Measurements from ENCODE around the gene HTR3C.
A peak's percentile ranks its signal among the peaks of the same experiment; 100 is the strongest.
"Not testable (repeated sequence)": the region's sequence is repeated elsewhere in the genome, so short reads cannot be mapped to it uniquely, and the experiment has no call there.

The HTR3C gene

DNA sequence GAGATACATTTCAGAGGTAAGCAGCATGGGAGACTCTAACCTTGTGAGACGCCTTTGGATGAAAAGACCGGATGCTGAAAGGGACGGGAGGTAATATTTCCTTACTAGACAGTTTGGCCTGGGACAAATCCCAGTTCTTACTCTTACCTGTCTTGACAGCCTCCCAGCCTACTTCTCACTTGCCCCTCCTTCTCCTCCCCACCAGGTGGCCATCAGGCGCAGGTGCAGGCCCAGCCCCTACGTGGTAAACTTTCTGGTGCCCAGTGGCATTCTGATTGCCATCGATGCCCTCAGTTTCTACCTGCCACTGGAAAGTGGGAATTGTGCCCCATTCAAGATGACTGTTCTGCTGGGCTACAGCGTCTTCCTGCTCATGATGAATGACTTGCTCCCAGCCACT, 15.0 kb upstream of the HTR3C start:
- DNase-seq: no peak

DNA sequence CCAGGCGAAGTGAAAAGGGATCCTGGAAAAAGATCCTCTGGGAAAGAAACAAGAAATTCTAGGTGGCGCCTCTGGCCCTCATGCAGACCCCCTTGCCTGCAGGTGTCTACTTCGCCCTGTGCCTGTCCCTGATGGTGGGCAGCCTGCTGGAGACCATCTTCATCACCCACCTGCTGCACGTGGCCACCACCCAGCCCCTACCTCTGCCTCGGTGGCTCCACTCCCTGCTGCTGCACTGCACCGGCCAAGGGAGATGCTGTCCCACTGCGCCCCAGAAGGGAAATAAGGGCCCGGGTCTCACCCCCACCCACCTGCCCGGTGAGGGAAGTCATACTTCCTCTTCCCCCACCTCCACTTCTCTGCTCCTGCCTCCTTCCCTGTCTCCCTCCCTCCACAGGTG, 14.5 kb upstream of the HTR3C start:
- DNase-seq: not testable (repeated sequence)

DNA sequence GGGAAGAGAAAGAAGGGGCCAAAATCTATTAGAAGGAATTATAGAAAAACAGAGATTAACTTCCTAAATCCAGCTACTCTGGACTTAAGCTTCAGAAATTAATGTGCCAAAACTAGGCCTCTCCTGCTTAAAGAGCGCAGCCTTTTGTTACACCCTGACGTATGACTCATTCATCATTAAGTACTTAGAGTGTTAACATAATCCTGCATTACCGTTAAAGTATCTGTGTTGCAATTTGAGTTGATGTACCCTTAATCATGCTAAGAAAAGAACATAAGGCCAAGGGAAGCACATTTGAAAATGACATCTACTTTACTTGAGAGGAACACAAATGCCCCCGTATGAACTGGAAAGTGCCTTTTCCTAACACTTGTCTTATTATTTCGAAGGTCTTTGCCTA, 13.4 kb upstream of the HTR3C start:
- DNase-seq: no peak

DNA sequence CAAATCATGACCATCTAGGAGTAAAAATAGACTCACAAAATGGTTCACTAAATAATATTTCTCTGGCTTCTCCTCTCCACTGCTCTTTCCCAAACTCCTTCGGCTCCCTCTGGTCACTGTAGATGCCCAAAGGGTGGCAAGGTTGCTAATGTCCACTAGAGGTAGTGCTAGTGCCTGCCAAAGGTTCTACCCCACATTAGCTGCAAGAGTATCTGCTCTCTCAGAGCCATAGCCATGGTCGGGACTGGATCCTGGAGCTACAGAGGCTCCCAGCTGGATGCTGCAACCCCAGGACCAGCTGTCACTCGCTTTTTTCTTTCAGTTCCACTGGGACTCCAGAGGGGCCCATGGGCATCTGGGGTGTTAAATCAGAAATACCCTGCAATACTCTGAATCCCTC, 12.8 kb upstream of the HTR3C start:
- peak; percentile 71 for DNase-seq

DNA sequence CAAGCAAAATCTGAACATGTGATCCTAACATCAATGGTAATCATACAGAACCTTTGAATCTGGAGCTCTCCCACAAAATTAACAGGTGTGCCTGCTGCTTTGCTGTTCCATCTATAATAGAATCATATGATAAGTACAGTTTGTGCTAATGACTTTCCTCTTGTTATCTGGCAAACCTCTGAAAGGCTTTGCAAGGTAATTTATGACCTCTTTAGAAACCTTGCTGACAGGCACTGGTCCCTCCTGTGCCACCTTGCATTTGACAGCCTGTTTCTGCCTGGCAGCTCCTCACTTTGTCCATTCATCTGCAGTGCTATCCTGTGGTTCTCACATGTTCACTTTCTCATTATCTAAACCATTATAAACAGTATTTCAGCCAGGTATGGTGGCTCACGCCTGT, 10.2 kb upstream of the HTR3C start:
- no peak for DNase-seq

DNA sequence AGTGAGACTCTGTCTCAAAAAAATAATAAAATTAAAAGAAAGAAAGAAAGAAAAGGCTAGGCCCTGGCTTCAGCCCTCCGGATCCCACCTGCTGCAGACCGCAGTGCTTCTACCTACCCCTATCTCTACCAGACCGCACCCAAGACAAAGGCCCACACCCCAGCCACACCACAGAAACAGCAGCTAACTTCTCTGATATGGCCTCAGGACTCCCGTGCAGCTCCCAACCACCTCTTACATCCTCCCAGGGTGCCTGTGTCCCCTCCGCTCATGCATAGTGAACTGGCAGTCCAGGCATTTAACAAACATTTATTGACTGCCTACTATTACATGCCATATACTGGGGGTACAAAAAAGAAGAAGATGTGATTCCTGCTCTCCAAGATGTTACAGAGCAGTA, 6.9 kb upstream of the HTR3C start:
- no peak for DNase-seq

DNA sequence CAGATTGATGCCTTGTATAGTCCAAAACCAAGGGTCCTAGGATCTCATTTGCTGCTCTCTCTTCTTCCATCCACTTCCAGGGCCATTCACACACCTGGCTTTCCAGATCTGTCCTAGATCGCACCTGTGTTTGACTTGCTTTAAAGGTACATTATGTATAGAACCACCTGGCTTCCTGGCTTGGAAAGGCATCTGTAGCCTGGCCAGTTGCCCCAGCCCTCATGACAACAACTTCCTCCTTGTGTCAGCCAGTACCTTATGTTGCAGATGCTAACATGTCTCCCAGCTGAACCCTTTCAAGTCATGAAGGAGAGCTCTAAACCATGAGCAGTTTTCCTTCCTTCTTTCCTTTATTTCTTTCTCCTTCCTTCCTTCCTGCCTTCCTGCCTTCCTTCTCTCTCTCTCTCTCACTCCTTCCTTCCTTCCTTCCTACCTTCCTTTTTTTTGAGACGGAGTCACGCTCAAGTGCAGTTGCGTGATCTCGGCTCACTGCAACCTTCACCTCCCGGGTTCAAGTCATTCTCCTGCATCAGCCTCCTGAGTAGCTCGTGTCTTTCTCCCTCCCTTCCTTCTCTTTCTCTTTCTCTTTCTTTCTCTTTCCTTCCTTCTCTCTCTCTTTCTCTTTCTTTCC, 2.5 kb upstream of the HTR3C start:
- no peak for DNase-seq

DNA sequence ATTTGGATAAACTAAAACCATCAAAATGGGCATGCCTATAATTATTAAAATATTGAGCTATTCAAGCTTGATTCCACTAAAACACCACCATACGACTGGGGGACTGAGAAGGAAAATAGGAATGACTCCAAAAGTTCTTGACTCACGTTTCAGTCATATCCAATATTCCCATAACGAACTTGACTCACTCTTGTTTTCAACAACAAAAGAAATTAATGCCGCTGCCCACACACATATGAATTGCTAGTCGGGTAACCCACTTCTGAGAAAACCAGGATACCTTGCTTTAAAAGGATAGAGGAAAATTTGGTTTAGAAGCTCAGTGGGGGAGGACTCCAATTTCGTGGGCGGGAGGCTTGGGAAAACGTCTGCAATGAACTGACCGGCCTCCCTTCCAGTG, 5.2 kb downstream of the HTR3C start:
- no peak for DNase-seq

DNA sequence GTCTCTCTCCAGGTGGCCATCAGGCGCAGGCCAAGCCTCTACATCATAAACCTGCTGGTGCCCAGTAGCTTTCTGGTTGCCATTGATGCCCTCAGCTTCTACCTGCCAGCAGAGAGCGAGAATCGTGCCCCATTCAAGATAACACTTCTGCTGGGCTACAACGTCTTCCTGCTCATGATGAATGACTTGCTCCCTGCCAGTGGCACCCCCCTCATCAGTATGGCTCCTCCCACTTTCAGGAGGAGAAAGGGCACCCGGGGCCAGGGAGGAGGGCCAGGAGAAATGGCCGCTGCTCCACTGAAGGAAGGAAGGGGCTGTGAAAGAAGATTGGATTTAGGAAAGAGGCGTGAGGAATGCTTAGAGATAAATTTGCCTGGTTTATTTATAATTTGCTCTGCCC, 6.6 kb downstream of the HTR3C start:
- DNase-seq: no peak

DNA sequence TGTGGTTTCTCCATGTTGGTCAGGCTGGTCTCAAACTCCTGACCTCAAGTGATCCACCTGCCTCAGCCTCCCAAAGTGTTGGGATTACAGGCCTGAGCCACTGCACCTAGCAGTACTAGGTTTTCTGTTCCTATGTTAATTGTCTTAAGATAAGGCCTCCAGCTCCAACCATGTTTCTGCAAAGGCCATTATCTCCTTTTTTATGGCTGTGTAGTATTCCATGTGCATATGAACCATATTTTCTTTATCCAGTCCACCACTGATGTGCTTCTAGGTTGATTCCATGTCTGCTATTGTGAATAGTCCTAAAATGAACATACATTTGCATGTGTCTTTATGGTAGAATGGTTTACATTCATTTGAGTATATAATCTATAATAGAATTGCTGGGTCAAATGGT, 9.8 kb downstream of the HTR3C start:
- DNase-seq: no peak

DNA sequence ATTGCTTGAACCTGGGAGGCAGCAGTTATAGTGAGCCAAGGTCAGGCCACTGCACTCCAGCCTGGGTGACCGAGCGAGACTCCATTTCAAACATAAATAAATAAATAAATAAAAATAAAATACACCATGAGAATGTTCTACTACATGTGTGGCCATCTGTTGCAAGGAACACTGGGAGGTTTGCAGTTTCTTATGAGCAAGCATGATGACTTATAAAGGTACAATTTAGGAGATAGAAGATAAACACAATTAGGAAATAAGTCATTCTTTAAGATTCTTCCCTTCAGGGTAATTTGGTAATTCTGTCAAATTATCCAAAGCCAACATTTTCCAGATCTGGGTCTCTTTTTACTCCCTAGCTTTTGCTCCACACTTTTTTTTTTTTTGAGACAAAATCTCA, 13.4 kb downstream of the HTR3C start:
- DNase-seq: no peak

DNA sequence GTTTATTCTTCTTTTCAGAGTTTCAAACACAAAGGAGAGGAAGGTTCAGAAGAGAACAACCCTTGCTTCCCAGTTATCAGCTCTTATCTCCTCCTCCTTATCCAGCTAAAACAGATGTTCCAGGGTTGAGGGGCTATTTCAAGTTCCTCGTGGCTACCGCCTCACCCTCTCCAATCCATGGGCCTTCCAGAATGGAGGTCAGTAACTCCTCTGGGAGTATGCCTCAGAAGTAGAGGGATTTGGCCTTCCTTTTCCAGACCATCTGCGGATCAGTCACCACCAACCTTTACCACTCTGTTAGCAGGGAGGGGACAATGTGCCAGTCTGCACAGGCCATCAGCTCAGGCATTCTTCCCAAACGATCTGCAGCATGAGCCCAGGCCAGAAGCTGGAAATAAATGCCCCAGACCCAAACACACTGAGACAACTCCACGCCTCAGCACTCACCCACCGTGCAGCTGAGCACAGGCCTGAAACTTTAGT, 14.8 kb downstream of the HTR3C start:
- DNase-seq: no peak

DNA sequence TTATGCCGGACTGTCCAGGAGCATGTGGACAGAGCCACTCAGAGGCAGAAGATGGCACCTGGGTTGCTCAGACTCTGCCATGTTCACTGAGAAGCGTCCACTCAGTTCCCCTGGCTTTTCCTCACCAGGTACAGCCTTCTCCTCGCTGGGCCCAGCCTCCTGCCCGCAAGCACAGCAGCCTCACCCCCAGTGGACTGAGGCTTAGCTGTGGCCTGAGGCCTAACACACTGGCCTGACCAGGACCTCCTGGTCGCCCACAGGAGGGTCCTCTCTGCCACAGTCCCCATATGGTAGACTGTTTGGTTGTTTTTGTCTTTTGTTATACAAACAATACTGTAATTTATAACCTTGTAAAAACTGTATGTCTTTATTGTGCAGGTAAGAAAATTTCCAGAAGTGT, 15.5 kb downstream of the HTR3C start:
- DNase-seq: no peak

DNA sequence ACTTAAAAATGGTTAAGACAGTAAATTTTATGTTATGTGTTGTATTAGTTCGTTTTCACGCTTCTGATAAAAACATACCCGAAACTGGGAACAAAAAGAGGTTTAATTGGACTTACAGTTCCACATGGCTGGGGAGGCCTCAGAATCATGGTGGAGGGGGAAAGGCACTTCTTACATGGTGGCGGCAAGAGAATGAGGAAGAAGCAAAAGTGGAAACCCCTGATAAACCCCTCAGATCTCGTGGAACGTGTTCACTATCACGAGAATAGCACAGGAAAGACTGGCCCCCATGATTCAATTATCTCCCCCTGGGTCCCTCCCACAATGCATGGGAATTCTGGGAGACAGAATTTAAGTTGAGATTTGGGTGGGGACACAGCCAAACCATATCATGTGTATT, 18.3 kb downstream of the HTR3C start:
- DNase-seq: not testable (repeated sequence)

DNA sequence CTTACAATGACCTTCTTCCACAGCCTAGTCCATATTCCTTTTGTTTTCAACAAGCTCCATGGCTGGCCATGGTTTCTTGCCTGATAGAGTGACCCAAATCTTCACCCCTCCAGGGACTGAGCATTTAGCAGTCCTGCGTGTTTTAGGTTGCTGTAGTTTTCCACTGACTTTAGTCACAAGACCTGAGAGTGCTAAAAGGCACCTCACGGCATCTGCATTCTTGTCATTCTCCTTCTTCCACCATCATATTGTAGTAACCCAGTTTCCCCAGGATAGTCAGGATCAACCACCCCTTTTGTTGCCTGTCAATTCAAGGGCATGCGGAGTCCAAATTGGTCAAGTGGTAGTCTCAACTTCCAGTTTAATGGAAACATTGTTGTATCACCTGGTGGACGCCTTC, 20.8 kb downstream of the HTR3C start:
- DNase-seq: no peak

DNA sequence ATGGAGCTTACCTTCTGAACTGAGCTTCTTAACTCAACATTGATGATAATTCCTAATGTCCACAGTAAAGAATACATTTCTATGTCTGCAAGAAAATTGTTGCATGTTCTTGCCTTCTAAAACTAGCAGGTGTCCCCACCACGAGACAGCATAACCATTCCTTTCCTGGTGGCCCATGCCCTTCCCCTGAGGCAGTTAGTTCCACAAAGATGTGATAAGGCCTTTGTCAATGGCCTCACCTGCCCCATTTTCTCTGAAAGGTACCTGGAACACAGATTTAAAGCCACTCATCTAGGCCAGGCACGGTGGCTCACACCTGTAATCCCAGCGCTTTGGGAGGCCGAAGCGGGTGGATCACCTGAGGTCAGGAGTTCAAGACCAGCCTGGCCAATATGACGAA, 23.1 kb downstream of the HTR3C start:
- DNase-seq: no peak

DNA sequence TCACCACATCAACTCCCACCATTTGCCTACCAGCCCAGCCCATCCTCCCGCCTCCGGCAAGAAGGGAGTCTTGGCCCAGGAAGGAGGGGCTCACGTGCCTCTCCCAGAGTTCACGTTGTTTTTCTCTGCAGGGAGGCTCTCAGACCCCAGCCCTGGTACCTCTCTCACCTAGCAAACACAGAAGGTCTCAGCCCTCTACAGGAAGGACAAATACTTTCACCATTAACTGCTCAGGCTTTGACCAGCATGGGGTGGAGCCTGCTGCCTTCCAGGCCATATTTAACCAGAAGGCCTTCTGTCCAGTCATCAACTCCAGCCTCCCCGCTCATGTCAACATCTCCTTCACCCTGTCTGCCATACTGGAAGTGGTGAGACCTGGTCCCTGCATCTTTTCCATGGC, 25.0 kb downstream of the HTR3C start:
- no peak for DNase-seq

DNA sequence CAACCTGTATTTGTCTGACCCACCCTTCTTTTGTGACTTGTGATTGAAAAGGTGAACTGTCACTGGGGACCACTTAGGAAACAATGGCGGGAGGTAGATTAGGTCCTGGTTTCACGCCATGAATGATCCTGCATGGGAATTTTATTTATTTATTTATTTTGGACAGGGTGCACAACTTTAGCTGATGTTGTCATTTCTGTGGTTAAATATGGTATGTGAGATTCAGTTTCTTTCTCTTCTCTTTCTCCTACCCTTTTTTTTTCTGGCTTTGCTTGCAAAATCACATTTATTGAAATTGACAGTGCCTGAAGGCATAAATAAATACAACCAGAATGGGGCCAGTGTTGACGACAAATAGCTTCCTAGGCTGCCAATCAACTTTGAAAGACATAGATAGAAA, 26.0 kb downstream of the HTR3C start:
- no peak for DNase-seq

DNA sequence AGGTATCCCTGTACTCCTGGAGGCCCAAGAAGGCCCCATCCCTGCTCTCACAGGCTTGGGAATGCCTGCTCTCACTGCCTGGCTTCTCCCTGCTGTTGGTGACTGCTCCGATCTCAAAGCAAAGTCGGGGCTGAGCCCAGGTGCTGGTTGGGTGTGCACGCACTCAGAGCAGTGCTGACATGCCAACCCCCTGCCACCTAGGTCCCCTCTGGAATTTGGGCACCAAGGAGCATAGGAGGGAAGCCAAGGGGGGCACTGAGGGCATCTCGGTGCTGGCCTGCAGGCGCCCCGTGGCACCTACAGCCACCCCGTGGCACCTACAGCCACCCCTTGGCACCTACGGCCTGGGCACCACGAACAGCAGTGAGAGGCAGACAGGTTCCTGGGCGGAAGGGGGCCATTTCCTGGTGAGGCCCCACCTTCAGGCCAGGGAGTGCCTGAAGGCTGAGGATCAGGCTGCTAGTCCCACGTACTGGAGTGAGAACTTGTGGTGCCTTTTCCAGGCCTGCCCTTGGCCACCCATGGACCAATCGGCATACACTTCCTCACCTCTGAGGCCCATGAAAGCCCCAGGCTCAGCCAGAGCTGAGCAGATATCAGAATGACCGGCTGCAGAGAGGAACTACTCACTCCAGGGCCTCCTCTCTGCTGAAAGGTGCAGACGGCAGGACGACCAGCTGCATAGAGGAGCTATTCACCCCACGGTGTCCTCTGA, 28.4 kb downstream of the HTR3C start:
- no peak for DNase-seq

DNA sequence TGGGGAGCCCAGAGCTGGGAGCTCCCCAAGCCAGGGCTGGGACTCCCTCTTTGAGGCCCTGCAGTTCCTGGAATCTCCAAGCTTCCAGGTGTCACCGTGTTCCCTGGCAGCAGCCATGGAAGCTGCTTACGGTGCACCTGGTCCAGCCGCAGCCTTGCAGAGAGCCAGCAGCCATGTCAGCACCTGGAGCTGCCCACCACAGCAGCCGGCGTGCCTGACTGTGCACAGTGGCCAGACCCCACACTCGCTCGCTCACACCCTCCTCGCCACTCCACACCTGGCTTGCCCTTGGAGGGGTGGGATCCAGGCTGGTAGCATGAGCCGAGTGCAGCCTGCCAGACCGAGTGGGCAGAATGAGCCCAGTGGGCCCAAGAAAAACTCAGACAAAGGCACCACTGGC, 29.2 kb downstream of the HTR3C start:
- no peak for DNase-seq

DNA sequence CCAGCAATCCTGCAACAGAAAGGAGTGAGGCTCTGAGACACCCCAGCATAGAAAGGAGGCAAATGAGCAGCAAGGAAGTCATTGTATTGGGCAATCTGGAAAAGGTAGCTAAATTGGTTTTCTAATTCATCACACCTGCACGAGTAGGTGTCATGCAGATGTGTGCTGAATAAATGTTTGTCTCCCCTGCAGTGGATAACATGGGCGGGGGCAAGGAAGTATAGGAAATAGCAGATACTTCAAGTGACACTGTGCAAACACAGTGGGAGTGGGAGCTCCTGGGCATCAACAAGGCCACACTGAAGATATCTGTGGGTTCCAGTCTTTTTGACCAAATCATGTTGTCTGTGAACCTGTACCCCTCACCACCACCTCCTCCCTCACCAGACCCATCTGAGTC, 29.6 kb downstream of the HTR3C start:
- DNase-seq: no peak

DNA sequence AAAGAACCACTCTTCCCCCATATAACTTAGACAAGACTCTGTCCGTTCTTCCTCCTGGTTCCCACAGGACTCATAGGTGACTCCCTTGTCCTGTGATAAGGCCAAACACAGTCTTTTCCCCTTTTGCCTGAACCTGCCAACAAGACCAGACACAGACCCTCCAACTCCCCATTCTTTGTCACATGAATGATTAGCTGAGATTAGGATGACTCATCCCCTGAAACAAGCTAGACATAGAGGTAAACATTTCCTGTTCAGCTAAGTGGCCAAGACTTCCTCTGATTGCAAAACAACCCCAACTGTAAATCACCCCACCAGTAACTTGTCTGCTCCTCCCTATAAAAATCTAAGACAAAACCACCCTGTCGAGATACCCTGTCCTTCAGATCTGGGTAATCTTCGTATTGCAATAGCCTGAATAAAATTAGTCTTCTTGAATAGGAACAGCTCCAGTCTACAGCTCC, 32.6 kb downstream of the HTR3C start:
- no peak for DNase-seq

DNA sequence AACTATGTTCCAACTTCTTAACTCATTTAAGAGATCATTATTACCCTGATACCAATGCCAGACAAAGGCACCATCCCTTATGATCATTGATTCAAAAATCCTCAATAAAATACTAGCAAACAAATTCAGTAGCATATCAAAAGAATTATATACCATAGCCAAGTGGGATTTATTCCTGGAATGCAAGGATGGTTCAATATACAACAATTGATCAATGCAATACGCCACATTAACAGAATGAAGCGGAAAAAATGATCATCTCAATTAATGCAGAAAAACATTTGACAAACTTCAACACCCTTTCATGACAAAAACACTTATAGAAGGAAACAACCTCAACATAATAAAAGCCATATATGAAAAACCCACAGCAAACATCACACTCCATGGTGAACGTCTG, 39.4 kb downstream of the HTR3C start:
- no peak for DNase-seq

DNA sequence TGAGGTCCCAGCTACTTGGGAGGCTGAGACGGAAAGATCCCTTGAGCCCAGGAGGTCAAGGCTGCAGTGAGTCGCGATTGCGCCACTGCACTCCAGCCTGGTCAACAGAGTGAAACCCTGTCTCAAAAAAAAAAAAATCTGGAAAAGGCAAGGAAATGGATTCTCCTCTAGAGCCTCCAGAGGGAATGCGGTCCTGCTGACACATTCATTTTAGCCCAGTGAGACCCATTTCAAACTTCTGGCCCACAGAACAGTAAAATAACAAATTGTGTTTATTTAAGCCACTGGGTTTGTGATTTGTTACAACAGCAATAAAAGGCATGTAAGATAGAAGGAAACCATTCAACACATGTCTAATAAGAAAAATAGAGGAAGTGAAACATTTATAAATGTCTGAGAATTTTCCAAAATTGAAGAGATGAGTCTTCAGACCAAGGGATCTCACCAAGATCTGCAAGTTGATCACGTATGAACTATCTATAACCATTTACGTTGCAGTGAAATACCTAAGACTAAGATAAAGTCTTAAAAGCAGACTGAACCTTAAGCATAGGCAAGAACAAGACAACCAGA, 44.0 kb downstream of the HTR3C start, which contains the start of gene HTR3E:
Gene HTR3E, plus strand, starts transcription at position 254 of the 573 bp plus-strand sequence. CDS start 466 bp downstream, outside the sequence.
- DNase-seq: no peak
